SK-N-MC (cell line): Measurements from ENCODE around the gene FSIP1.

ENCODE experiments used
- EZH2 ChIP-seq: fragments of 200-600 bp; sonication (generic); IDR thresholded peaks from one replicate; pipeline ENCODE4 v1.6.1; 2017; ENCODE audit warnings: antibody characterized with exemption
- POLR2AphosphoS5 ChIP-seq: IDR thresholded peaks from 2 replicates; pipeline ENCODE4 v1.6.1; 2012; ENCODE audit warnings: mild to moderate bottlenecking, low read depth, low read length, borderline replicate concordance

DNA sequence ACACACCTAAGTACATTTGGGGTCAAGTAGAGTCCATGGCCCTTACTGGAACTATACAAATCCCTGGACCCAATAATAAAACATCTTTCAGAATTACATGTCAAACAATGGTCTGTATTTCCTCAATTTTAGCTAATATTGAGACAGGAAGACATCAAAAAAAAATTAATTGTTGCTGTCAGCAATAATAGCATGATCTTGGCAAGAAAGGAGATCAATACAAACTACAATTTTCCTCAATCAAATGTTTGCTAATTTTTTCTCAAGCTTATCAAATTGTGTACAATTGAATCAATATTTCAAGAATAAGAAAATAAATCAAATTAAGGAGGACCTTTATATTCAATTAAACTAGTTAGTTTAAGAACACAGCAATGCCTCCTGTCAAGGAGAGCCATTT is 62.6 kb downstream of the FSIP1 start:
- TF ChIP-seq EZH2 (no peak), POLR2AphosphoS5 (no peak)
